HG03108 (cell line): ENCODE results near the gene RASA3.

ENCODE experiments used
- ATAC-seq: cut with Tn5 transposase; IDR thresholded peaks from one replicate; pipeline ENCODE4 v1.9.1; 2021; ENCODE audit warnings: moderate library complexity; ENCODE audit not compliant: unreplicated experiment

Gene RASA3

DNA sequence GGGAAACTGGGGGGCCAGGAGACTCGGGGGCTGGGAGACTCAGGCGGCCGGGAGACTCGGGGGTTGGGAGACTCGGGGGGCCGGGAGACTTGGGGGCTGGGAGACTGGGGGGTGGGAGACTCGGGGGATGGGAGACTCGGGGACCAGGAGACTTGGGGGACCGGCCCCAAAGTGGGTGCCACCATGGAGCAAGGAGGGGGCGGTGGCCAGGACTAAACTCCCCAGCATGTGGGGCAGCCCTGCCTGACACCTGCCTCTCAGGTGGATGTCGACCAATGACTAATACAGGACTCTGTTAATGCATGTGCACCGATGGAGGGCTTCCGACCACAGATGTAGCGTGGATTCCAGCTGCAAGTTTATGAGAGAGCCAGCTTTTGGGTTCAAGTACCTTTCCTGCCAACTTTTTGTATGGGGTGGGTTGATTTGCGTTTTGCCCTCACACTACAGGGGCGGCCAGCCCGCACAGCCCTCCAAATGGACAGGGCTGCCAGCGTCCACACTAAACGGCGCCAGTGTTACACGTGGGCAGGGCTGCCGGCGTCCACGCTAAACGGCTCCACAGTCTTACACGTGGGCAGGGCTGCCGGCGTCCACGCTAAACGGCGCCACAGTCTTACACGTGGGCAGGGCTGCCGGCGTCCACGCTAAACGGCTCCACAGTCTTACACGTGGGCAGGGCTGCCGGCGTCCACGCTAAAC is 62.2 kb downstream of the RASA3 start:
- no peak for ATAC-seq

DNA sequence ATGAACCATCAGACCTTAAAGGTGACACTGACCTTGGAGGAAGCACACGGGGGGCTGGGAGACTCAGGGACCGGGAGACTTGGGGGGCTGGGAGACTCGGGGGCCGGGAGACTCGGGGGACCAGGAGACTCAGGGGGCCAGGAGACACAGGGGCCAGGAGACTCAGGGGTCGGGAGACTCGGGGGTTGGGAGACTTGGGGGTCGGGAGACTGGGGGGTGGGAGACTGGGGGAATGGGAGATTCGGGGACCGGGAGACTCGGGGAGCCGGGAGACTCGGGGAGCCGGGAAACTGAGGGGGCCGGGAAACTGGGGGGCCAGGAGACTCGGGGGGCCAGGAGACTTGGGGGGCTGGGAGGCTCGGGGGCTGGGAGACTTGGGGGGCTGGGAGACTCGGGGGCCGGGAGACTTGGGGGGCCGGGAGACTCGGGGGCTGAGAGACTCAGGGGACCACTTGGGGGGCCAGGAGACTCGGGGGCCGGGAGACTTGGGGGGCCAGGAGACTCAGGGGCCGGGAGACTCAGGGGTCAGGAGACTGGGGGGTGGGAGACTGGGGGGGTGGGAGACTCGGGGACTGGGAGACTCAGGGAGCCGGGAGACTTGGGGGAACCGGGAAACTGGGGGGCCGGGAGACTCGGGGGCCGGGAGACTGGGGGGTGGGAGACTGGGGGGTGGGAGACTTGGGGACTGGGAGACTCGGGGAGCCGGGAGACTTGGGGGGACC is 62.9 kb downstream of the RASA3 start:
- no peak for ATAC-seq

DNA sequence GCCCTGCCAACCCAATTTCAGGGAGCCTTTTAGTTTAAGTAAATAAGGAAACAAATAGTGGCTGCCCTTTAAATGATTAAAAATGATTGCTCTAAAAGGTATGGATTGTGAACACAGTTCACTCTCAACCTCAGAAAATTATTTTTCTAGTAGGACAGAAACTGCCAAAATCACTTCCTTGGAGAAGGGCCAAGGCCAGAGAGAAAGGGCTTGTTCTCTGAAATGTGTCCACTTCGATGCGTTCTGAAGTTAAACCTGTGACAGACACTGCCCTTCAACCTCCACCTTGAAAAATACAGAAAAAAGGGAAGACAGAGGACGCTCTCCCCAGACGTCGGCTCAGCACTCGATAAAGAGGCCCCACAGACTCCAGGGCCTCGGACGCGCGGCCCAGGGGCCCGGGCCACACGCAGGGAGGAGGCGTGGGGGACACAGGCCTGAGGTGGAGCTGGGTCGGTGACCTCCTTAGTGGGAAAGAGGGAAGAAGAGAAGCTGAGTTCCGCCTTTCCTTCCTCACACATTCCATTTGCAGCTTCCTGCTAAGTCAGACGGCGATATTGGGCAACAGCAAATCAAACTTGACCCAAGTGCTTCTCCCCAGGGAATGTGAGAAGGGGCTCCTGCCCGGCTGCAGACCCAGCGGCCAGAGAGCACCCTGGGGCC is 63.6 kb downstream of the RASA3 start:
- ATAC-seq = no peak

DNA sequence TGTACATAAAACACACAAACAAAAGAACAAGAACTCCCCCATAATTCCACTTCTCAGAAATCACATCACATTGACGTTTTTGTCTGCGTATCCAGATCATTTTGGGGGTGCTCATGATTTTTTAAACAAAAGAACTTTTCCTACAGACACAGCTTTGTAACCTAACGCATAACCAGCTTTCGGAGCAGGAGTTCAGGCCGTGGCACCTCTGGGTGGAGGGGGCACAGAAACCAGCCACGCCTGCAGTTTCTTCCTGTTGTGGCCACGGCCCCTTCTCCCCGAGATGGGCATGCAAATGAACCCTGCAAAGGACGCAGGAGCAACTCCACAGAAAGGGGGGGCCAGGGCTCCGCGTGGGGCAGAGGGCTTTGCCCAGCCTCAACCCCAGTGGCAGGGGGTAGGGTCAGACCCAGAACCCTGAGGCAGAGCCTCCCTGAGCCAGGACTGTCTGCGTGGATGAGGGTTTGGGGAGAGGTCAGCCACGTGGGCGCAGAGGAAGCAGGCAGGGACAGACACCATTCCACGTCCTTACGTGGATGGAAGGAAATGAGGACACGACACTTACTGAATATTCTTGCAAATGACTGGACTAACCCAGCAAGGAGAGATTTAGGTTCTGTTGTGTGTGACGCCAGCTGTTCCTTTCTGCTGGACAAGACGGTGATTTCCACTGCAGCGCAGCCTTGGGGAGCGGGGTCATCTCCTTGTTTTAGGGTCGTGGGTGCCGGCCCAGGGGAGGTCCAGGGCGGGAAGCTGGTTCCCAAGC is 64.4 kb downstream of the RASA3 start:
- ATAC-seq = peak; percentile 31

DNA sequence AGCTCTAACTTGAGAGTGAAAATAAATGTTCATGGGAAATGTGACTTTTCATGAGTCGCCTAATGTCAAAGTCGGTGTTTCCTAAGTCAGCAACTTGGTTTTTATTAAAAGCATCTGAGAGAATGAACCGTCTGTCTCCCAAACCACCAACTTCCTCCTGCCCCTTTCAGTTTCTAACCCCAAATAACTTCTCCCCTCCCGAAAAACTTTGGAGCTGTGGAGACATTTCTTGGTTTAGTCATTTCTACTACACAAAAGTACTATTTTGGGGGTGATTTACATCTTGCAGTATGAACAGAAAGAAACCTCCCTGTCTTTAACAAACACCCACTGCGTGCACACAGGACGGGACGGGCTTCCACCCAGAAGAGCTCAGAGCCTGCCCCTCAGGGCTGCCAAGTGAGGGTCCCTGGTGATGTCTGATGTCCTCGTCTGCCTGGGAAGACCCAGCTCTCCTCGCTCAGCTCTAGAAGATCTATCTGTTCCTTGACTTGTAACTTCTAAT is 65.0 kb downstream of the RASA3 start:
- ATAC-seq = peak; percentile 49

DNA sequence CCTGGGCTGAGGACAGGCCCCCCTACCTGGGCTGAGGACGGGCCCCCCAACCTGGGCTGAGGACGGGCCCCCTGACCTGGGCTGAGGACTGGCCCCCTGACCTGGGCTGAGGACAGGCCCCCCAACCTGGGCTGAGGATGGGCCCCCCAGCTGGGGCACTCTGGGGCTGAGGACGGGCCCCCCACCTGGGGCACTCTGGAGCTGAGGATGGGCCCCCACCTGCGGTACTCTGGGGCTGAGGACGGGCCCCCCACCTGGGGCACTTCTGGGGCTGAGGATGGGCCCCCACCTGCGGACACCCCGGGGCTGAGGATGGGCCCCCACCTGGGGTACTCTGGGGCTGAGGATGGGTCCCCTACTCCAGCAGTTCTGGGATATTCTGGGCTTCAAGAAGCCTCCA is 65.5 kb downstream of the RASA3 start:
- ATAC-seq = no peak

DNA sequence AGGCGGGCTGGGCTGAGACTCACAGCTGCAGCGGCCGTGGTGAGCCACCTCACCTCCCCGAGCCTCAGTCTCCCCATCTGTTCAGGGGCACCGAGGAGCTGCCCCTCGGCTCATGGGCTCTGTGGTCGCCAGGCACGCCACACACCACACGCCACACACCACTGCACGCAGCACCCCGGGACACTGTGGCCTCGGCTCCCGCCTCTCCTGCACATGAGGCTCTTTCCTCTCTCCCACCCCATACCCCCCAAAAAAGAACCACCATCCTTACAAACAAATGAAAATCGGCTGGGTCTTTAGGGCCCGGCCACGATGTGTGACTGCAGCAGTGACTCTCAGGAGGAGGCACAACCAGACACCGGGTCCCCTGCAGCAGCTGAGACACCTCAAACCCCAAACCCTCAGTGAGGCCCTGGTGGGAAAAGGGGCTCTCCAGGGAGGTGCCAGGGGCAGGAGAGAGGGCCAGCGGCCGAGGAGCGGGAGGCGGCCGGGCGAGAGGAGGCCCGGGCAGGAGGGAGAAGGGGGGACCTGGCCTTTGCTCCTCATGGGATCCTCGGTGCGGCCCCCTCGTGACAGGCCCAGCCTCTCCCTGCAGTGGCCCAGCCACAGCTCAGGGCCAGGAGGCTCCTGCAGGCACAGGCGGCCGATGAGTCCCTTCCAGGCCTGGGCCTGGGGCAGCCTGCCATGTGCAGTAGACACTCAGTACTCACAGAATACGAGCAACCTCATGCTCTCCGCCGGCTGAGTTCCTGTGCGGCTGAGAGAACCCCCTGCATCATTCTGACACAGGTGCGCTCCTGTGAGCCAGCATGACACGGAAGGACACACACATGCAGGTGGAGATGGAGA is 66.3 kb downstream of the RASA3 start:
- ATAC-seq = no peak

DNA sequence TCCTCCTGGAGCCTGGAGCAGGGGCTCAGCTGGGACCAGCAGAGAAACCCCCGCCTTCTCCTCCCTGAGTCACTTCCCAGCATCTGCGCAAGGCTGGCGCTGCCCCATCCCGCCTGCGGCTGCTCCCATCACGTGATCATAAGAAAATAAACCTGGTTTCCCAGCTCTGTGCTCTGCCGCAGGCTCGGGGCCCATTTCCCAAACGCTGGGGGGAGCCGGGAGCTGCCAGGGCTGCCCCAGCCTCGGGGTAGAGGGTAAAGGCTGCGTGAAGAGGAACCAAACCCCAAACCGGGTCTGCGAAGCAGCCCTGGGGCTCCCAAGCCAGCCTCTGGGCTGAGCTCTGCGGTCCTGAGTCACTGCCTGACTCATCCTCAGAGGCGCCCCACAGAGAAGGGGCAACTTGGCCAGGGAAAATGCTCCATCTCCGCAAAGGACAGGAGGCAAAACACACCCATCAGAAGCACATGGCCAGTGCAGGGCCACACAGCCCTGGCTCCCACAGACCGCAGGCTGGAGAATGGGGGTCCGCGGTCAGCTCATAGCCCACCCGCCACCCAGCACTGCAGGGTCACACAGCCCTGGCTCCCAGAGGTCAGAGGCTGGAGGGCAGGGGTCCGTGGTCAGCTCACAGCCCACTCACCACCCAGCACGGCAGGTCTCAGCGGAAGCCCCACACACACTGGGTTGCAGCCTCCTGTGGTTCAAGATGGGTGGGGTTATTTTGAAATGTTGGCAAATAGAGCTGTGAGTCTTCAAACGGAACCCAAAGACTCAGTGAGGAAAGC is 67.1 kb downstream of the RASA3 start:
- no peak for ATAC-seq

DNA sequence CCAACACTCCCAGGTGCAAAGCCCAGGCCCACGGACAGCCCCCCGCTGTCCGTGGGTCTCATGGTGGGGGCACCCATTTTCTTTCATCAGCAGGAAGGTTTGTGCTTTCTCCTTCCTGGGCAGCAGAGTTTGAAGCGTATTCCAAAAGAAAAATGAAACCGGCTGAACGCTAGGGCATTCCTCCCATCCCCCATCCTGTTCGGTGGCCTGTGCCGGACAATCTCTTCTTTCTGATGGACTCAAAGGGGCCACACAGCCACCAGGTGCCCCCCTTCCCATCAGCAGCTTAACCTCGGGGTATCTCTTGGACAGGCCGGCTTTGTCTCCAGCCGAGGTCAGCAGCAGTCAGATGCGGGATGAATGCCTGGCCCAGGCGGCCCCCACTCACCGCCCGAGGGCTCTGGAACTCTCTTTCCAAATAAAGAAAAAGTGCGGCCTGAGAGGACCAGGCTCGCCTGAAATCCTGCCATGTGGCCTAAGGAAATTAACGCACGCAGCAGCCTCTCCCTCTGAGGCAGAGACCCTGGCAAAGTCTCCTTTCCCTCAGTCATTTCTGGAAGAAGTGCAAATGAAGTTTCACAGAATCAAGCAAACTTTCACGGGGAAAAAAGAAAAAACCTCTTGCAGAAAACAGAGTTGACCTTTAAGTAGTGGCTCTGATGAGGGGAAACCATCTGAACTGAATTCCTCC is 67.8 kb downstream of the RASA3 start:
- no peak for ATAC-seq

DNA sequence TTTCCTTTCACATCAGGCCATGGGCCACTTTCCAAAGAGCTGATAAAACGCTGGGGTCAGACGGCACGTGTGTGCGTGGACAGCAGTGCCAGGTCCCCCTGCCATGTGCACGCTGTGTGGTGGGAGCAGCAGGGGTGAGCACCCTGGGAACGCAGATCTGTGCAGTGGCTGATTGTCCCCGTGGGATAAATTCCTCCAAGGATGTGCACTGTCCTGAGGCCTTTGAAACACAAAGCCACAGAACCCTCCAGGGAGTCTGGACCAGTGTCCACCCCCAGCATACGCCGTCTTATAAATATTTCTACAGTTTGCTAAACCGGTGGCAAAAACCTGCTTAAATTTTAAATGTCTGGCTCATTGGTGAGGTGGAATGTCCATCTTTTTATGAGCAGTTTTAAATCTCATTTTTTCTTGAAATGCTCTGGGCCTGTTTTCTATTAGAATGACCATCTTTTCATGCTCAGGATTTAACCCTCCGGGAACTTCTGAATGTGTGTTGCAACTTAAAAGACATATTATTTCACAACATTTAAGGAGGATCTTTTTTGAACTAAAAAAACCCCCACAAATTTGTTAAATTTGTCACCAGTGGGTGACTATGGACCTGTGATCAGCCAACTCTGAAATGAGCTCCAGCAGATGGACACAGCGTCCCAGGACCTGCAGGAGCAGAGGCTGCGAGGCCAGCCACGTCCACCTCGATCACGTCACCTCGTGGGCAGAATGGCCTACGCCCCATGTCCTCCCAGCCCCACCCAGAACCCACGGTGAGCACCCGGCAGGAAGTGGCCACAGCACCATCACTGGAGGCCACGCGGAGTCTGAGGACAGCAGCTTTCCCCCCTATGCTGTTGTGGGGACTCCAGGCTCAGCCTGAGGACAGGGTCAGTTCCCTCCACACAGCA is 68.6 kb downstream of the RASA3 start:
- ATAC-seq = no peak

DNA sequence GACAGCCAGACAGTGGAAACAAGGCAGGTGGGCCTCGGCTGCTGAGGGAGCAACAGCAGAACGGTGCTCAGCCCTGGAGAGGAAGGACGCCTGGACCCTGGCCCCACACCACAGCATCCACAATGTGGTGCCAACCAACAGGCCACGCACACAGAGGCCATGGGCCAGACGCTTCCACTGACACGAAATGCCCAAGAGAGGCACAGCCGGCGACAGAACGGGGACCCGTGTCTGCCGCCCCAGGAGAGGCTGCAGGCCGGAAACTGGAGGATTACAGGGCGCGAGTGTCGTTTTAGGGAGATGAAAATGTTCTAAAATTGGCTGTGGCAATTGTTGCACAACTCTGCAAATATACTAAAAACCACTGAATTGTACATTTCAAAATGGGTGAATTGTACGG is 69.7 kb downstream of the RASA3 start:
- no peak for ATAC-seq

DNA sequence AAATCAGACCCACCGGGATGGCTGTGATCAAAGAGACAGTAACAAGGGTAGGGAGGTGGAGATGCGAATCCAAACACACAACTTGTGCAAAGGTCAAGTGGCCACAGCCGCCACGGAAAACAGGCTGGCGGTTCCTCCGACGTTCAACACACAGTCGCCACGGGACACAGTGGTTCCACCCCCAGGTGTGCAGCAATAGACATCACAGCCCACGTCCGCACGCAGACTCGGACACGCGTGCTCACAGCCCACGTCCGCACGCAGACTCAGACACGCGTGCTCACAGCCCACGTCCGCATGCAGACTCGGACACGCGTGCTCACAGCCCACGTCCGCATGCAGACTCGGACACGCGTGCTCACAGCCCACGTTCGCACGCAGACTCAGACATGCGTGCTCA is 70.1 kb downstream of the RASA3 start:
- no peak for ATAC-seq

DNA sequence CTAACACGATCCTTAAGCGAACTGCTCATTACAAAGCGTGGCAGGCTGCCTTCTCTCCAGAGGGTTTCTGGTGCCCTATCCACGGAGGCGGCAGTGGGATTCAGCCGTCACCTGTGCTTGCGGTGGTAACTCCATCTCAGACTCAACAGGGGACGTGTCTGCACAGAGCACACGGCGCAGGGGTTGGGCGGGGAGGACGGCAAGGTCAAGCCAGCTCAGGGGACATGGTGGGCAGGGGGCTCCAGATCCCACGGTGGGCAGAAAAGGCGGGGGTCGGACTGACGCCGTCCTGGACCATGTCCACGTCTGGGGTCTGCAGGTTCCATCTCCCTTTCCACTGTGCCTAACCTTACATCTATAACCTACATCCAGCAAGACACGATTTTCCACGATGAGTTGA is 70.7 kb downstream of the RASA3 start:
- no peak for ATAC-seq

DNA sequence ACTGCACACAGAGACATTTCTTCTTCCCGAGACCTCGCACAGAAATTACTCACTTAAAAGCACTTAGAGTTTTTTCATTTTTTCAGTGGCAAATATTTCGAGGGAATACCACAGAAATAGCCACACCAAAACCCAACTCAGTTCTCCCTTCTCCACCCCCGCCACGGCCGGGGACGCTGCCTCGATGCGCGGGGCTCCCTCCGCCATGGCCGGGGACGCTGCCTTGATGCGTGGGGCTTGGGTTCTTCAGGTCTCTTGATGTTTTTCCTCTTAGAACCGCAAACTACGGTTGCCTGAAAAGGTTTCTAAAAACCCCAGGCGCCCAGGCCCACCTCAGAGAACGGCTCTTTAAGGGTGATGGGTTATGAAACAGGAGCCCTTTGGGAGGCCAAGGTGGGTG is 71.4 kb downstream of the RASA3 start:
- ATAC-seq = no peak

DNA sequence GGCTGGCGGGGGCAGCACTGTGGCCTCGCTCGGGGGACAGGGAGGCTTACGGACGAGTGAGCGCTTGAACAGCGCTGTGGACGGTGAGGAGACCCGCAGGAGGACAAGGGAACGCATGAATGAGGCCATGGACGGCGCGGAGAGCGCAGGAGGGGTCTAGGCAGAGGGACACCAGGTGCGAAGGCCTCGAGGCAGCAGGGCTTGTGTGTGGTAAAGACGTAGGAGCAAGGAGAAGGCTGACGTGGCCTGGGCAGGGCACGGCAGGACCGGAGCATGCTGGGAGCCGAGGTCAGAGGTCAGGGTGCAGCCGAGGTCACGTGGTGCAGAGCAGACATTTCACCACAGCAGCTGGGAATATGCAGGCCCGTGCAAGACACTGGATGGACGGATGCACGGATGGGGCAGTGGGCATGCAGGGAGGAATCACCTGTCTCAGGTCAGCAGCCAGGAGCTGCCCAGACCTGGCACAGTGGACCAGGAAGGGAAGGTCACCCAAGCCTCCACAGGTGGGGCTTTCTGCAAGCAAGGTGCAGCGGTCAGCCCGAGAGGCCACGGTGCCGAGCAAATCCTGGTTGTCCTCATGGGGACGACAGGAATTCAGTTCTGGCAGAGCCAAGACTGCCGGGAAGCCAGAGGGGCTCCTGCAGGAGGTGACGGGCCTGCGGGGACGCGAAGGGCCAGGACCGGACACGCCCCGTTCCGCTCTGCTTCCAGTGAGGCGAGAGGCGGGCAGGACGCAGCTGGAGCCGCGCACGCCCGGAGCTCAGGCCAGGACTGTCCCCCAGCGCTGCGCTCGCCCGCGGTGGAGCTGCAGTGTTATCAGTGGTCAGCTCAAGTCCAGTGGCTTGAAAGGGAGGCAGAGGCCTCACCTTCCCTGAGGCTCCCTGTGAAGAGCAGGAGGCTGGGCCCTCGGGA is 72.2 kb downstream of the RASA3 start:
- no peak for ATAC-seq

DNA sequence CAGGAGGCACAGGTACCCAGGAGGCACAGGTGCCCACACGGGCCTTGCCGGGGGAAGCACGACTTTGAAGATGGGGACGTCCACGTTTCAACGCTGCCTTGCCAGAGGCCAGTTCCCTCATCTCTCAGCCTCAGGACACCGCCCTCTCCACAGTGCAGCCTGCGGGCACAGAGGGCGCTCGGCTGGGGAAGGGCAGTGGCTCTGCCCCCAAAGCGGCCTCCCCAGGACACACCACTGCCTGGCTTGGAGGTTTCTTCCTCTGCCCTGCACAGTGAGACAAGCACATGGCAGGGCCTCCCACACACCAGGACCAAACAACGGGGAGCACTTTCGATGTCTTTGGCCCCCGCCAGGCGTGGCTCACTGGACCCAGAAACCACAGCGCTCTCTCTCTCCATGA is 73.0 kb downstream of the RASA3 start:
- ATAC-seq = no peak
